Activated T-cell treated with anti-CD3 and anti-CD28 coated beads, Interleukin-2, amount 50 U/mL, for 24 hours (primary cell): ENCODE data around the gene C22orf15.
A peak's percentile ranks its signal among the peaks of the same experiment; 100 is the strongest.

Experiments used
- DNase-seq: peaks from one replicate; pipeline ENCODE4 v3.0.0-alpha.2; 2020
- H3K27ac Mint-ChIP-seq: 2 replicates; pipeline ENCODE4 v1.8.0; 2020; ENCODE audit warnings: mild to moderate bottlenecking, mixed read lengths
- H3K27me3 Mint-ChIP-seq: 2 replicates; pipeline ENCODE4 v1.8.0; 2020; ENCODE audit warnings: mixed read lengths
- H3K36me3 Mint-ChIP-seq: 2 replicates; pipeline ENCODE4 v1.8.0; 2020; ENCODE audit warnings: low read depth, mixed read lengths
- H3K4me1 Mint-ChIP-seq: 2 replicates; pipeline ENCODE4 v1.8.0; 2020; ENCODE audit warnings: low read depth, mixed read lengths
- H3K4me3 Mint-ChIP-seq: 2 replicates; pipeline ENCODE4 v1.8.0; 2020; ENCODE audit warnings: mild to moderate bottlenecking, moderate library complexity, mixed read lengths
- H3K9me3 Mint-ChIP-seq: 2 replicates; pipeline ENCODE4 v1.8.0; 2020; ENCODE audit warnings: mixed read lengths

Gene C22orf15

GRCh38 chr22:23774922-23775436 is 12.2 kb downstream of the C22orf15 start:
- Mint-ChIP-seq H3K27ac (no peak overlapping the region), H3K4me3 (no peak overlapping the region), H3K27me3 (no peaks in the 10 kb centered on the region), H3K9me3 (no peaks in the 10 kb centered on the region), H3K4me1 (peaks cover 16% of the 10 kb centered on the region), H3K36me3 (no peaks in the 10 kb centered on the region)
- no peak for DNase-seq

- Mint-ChIP-seq H3K36me3 (no peaks in the 10 kb centered on the region), H3K4me1 (peaks cover 16% of the 10 kb centered on the region), H3K4me3 (no peak overlapping the region), H3K27me3 (no peaks in the 10 kb centered on the region), H3K9me3 (no peaks in the 10 kb centered on the region), H3K27ac (no peak overlapping the region)
- DNase-seq: no peak
These were observed 13.1 kb downstream of the C22orf15 start for GRCh38 chr22:23775779-23776375.

DNA sequence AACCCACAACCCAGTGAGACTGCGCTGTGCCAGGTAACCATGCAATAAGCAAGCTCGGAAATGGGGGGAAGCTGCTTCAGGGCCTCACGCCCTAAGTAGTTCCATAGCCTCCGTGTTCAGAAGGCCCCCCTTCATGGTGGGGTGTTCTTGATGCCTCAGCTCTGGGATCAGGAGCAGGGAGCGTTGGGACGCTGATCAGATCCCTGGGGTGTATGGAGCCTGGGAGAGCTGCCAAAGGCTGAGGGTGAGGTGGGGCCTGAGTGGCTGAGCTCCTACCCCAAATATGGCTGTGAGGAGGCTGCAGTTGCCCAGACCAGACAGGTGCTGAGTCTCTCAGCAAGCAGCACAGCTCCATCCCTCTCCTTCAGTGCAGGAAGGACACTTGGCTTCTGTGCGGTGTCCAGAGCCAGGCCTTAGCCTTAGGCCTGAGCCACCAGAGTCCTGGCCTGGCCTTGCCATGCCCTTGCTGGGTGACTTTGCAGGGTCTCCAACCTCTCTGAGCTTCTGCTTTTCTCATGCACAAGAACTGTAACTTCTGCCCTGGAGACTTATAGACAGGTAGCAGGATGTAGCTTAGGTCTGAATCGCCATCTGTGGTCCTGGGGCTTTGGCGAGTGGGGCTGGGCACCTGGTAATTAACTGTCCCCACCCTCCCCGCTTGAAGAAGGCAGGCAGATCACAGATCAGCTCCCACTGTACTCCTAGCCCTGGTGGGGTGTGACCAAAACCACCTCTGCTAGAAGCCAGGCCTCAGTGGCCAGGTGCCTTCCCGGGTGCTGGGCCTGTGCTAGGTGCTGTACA is 15.2 kb downstream of the C22orf15 start:
- peaks cover 5% of the 10 kb centered on the region for H3K4me1 Mint-ChIP-seq
- H3K27me3 Mint-ChIP-seq: no peaks in the 10 kb centered on the region
- no peak for DNase-seq
- no peaks in the 10 kb centered on the region for H3K9me3 Mint-ChIP-seq
- no peak overlapping the region for H3K4me3 Mint-ChIP-seq
- no peaks in the 10 kb centered on the region for H3K36me3 Mint-ChIP-seq
- H3K27ac Mint-ChIP-seq: no peak overlapping the region

GRCh38 chr22:23778577-23778900 is 15.7 kb downstream of the C22orf15 start:
- H3K36me3 Mint-ChIP-seq: no peaks in the 10 kb centered on the region
- no peak overlapping the region for H3K4me3 Mint-ChIP-seq
- H3K4me1 Mint-ChIP-seq: no peaks in the 10 kb centered on the region
- DNase-seq: no peak
- no peaks in the 10 kb centered on the region for H3K9me3 Mint-ChIP-seq
- no peaks in the 10 kb centered on the region for H3K27me3 Mint-ChIP-seq
- H3K27ac Mint-ChIP-seq: no peak overlapping the region

GRCh38 chr22:23779083-23779482 is 16.3 kb downstream of the C22orf15 start:
- Mint-ChIP-seq H3K4me1 (no peaks in the 10 kb centered on the region), H3K4me3 (no peak overlapping the region), H3K27me3 (no peaks in the 10 kb centered on the region), H3K27ac (no peak overlapping the region), H3K9me3 (no peaks in the 10 kb centered on the region), H3K36me3 (no peaks in the 10 kb centered on the region)
- no peak for DNase-seq

GRCh38 chr22:23779731-23780130 is 16.9 kb downstream of the C22orf15 start:
- H3K4me3 Mint-ChIP-seq: no peak overlapping the region

DNA sequence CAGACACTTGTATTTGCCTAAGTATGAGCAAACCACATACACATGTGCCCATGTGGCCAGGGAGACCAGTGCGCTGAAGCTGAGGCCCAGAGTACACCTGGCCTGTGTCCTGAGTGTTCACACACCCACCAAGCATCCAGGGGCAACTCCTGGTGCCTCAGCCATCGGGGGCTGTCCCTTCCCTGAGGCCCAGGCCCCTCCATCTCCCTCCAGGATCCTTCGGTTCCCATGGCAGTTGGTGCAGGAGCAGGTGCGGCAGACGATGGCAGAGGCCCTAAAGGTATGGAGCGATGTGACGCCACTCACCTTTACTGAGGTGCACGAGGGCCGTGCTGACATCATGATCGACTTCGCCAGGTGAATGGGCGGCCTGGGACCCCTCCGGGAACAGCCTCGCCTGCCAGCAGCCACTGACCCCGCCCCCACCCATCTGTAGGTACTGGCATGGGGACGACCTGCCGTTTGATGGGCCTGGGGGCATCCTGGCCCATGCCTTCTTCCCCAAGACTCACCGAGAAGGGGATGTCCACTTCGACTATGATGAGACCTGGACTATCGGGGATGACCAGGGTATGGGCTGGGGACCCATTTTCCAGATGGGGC is 17.5 kb downstream of the C22orf15 start:
- no peaks in the 10 kb centered on the region for H3K4me1 Mint-ChIP-seq
- no peak overlapping the region for H3K4me3 Mint-ChIP-seq
- no peaks in the 10 kb centered on the region for H3K36me3 Mint-ChIP-seq
- H3K9me3 Mint-ChIP-seq: no peaks in the 10 kb centered on the region
- no peak for DNase-seq
- no peaks in the 10 kb centered on the region for H3K27me3 Mint-ChIP-seq
- H3K27ac Mint-ChIP-seq: no peak overlapping the region

More at GRCh38 chr22:23779731-23780130, 16.9 kb downstream of the C22orf15 start:
- no peak for DNase-seq
- no peak overlapping the region for H3K27ac Mint-ChIP-seq
- no peaks in the 10 kb centered on the region for H3K4me1 Mint-ChIP-seq
- no peaks in the 10 kb centered on the region for H3K9me3 Mint-ChIP-seq
- H3K27me3 Mint-ChIP-seq: no peaks in the 10 kb centered on the region
- H3K36me3 Mint-ChIP-seq: no peaks in the 10 kb centered on the region

DNA sequence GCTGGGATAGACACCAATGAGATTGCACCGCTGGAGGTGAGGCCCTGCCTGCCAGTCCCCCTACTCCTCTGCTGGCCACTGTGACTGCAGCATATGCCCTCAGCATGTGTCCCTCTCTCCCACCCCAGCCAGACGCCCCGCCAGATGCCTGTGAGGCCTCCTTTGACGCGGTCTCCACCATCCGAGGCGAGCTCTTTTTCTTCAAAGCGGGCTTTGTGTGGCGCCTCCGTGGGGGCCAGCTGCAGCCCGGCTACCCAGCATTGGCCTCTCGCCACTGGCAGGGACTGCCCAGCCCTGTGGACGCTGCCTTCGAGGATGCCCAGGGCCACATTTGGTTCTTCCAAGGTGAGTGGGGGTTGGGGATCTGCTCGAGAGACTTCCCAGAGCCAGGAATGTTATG is 18.3 kb downstream of the C22orf15 start:
- Mint-ChIP-seq H3K27me3 (no peaks in the 10 kb centered on the region), H3K4me3 (no peak overlapping the region), H3K27ac (no peak overlapping the region), H3K36me3 (no peaks in the 10 kb centered on the region), H3K9me3 (no peaks in the 10 kb centered on the region), H3K4me1 (peaks cover 3% of the 10 kb centered on the region)
- no peak for DNase-seq

- no peaks in the 10 kb centered on the region for H3K27me3 Mint-ChIP-seq
- H3K4me3 Mint-ChIP-seq: no peak overlapping the region
- no peak for DNase-seq
- no peak overlapping the region for H3K27ac Mint-ChIP-seq
- no peaks in the 10 kb centered on the region for H3K36me3 Mint-ChIP-seq
- H3K4me1 Mint-ChIP-seq: peaks cover 9% of the 10 kb centered on the region
- no peaks in the 10 kb centered on the region for H3K9me3 Mint-ChIP-seq
These were observed 18.9 kb downstream of the C22orf15 start for GRCh38 chr22:23781511-23782183.

DNA sequence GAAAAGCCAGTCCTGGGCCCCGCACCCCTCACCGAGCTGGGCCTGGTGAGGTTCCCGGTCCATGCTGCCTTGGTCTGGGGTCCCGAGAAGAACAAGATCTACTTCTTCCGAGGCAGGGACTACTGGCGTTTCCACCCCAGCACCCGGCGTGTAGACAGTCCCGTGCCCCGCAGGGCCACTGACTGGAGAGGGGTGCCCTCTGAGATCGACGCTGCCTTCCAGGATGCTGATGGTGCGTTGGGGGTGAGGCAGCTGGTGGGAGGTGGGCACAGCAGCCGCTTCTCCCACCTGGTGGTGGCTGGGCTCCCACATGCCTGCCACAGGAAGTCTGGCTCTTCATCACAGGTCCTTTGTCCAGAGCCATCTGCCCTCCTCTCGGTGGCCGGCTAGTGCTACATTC is 19.5 kb downstream of the C22orf15 start:
- DNase-seq: no peak
- no peaks in the 10 kb centered on the region for H3K27me3 Mint-ChIP-seq
- no peaks in the 10 kb centered on the region for H3K36me3 Mint-ChIP-seq
- no peak overlapping the region for H3K4me3 Mint-ChIP-seq
- H3K27ac Mint-ChIP-seq: no peak overlapping the region
- no peaks in the 10 kb centered on the region for H3K9me3 Mint-ChIP-seq
- H3K4me1 Mint-ChIP-seq: peaks cover 9% of the 10 kb centered on the region

DNA sequence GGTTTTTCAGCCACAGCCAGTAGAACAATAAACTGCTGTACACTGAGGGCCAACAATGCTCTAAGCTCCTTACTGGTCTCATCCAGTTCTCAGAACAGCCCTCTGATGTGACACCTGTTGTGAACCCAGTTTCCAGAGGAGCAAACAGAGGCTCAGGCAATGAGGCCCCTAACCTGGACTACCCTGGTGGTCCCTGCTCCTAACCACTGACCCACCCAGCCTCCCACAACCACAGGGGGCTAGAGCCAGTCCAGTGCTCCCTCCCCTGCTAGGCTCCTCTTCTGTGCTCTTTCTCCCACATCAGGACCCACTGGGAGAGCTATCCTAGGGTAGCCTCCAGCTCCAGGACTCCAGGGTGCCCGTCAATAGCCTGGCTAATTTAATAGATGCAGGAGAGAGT is 19.9 kb downstream of the C22orf15 start:
- no peak for DNase-seq
- Mint-ChIP-seq H3K9me3 (no peaks in the 10 kb centered on the region), H3K27me3 (no peaks in the 10 kb centered on the region), H3K27ac (no peak overlapping the region), H3K4me1 (peaks cover 11% of the 10 kb centered on the region), H3K4me3 (no peak overlapping the region), H3K36me3 (peaks cover 4% of the 10 kb centered on the region)

DNA sequence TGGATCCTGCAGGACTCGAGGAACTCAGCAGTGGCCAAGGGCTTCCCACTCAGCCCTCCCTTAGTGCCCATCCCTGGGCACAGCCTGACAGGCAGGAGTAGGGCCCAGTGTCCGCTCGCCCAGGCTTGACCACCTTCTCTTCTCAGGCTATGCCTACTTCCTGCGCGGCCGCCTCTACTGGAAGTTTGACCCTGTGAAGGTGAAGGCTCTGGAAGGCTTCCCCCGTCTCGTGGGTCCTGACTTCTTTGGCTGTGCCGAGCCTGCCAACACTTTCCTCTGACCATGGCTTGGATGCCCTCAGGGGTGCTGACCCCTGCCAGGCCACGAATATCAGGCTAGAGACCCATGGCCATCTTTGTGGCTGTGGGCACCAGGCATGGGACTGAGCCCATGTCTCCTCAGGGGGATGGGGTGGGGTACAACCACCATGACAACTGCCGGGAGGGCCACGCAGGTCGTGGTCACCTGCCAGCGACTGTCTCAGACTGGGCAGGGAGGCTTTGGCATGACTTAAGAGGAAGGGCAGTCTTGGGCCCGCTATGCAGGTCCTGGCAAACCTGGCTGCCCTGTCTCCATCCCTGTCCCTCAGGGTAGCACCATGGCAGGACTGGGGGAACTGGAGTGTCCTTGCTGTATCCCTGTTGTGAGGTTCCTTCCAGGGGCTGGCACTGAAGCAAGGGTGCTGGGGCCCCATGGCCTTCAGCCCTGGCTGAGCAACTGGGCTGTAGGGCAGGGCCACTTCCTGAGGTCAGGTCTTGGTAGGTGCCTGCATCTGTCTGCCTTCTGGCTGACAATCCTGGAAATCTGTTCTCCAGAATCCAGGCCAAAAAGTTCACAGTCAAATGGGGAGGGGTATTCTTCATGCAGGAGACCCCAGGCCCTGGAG is 20.7 kb downstream of the C22orf15 start:
- no peaks in the 10 kb centered on the region for H3K9me3 Mint-ChIP-seq
- no peak for DNase-seq
- H3K36me3 Mint-ChIP-seq: peaks cover 9% of the 10 kb centered on the region
- H3K27me3 Mint-ChIP-seq: no peaks in the 10 kb centered on the region
- H3K4me3 Mint-ChIP-seq: no peak overlapping the region
- H3K27ac Mint-ChIP-seq: no peak overlapping the region
- H3K4me1 Mint-ChIP-seq: peaks cover 18% of the 10 kb centered on the region

DNA sequence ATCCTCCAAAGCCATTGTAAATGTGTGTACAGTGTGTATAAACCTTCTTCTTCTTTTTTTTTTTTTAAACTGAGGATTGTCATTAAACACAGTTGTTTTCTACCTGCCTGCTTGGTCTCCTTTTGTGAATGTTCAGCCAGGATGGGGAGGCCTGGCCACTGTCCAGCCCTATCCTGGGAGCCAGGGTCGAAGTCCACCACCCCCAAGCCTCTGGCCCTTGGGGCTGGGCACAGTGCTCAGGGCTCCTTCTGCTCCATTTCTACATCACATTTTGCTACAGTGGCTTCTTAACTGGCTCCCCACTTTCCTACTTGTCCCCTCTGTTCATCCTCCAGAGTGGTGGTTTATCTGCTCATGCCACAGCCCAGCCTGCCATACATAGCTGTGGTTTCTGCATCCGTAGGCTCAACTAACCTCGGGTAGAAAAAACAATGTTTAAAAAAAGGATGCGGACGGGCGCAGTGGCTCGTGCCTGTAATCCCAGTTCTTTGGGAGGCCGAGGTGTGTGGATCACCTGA is 21.5 kb downstream of the C22orf15 start:
- Mint-ChIP-seq H3K4me3 (no peak overlapping the region), H3K27ac (no peak overlapping the region), H3K4me1 (peaks cover 22% of the 10 kb centered on the region), H3K9me3 (no peaks in the 10 kb centered on the region), H3K36me3 (peaks cover 11% of the 10 kb centered on the region), H3K27me3 (no peaks in the 10 kb centered on the region)
- no peak for DNase-seq

- H3K9me3 Mint-ChIP-seq: no peaks in the 10 kb centered on the region
- no peak for DNase-seq
- H3K27me3 Mint-ChIP-seq: no peaks in the 10 kb centered on the region
- peaks cover 19% of the 10 kb centered on the region for H3K36me3 Mint-ChIP-seq
- peak overlapping the region; percentile 96 for H3K27ac Mint-ChIP-seq
- peak overlapping the region; percentile 92 for H3K4me3 Mint-ChIP-seq
- peaks cover 29% of the 10 kb centered on the region for H3K4me1 Mint-ChIP-seq
These were observed 23.5 kb downstream of the C22orf15 start for GRCh38 chr22:23786261-23786710.
